Esophagus squamous epithelium (tissue), 4 donors: ENCODE data around the gene PRR19.

ENCODE experiments used
- POLR2A ChIP-seq, 4 donors: fragments of 450-650 bp; IDR thresholded peaks; one replicate each; pipeline ENCODE4 v1.6.1; 2017; ENCODE audit warnings: antibody characterized with exemption in 4 of 4, mild to moderate bottlenecking in 4 of 4, moderate library complexity in 3 of 4
- TF ChIP-seq, protein P1 (sequence below), 6 experiments: fragments of 450-650 bp in 4 of 6; fragments of 200-600 bp in 2 of 6; sonication (generic) in 2 of 6; IDR thresholded peaks; one replicate each; pipeline ENCODE4 v1.5.1; 2016 to 2019; ENCODE audit warnings: antibody characterized with exemption in 6 of 6, mild to moderate bottlenecking in 4 of 6, moderate library complexity in 4 of 6

DNA sequence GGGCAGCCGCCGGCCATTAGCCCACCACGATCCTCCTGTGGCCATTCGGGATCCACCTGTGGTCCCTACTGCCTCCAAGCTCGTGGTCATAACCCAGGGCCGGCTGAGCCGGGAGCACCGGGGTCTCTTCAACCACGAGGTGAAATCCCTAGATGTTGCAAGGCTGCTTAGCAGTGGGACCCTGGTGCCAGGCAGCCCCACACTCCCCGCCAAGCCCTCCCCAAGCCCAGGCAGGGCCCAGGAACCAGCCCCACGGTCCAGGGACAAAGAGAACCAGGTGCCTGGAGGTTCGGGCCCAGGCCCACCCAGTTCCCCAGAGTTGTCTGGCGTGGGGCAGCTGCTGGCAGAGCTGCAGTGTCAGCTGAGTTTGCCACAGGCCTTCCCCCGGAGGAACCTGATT lies 7.8 kb downstream of the PRR19 start:
- TF ChIP-seq, protein P1, sequence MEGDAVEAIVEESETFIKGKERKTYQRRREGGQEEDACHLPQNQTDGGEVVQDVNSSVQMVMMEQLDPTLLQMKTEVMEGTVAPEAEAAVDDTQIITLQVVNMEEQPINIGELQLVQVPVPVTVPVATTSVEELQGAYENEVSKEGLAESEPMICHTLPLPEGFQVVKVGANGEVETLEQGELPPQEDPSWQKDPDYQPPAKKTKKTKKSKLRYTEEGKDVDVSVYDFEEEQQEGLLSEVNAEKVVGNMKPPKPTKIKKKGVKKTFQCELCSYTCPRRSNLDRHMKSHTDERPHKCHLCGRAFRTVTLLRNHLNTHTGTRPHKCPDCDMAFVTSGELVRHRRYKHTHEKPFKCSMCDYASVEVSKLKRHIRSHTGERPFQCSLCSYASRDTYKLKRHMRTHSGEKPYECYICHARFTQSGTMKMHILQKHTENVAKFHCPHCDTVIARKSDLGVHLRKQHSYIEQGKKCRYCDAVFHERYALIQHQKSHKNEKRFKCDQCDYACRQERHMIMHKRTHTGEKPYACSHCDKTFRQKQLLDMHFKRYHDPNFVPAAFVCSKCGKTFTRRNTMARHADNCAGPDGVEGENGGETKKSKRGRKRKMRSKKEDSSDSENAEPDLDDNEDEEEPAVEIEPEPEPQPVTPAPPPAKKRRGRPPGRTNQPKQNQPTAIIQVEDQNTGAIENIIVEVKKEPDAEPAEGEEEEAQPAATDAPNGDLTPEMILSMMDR (IDR thresholded peaks at IDR 0.05), result no peak
- TF ChIP-seq POLR2A (IDR thresholded peaks at IDR 0.05), result no peak
